Spleen (tissue), 11 donors: ENCODE results near the gene SPTAN1. TPM values are rescaled to one million over a fixed set of nuclear protein-coding genes. Genes with fewer than 3 reads are reported as not detected.

Experiments used
- DNase-seq: peaks from one replicate; pipeline ENCODE4 v3.0.0-alpha.2; 2020
- H3K27ac ChIP-seq, 8 donors: fragments of 200-600 bp; sonication (generic) in 7 of 8; 1 replicate in 4 of 8; 2 replicates in 4 of 8; pipeline versions ENCODE4 v1.5.0 to v1.8.0; 2016 to 2021; ENCODE audit warnings: inconsistent platforms in 4 of 8, mild to moderate bottlenecking in 4 of 8, moderate library complexity in 1 of 8
- H3K27me3 ChIP-seq, 7 donors: fragments of 200-600 bp; sonication (generic) in 6 of 7; replicated peaks in 1 of 7; 1 replicate in 4 of 7; 2 replicates in 3 of 7; pipeline versions ENCODE4 v1.5.0 to v1.8.0; 2016 to 2021; ENCODE audit warnings: inconsistent platforms in 3 of 7, mild to moderate bottlenecking in 1 of 7
- H3K36me3 ChIP-seq, 6 donors: fragments of 200-600 bp; sonication (generic) in 5 of 6; 1 replicate in 4 of 6; 2 replicates in 2 of 6; pipeline versions ENCODE4 v1.5.0 to v1.8.0; 2016 to 2021; ENCODE audit warnings: inconsistent platforms in 2 of 6
- H3K4me1 ChIP-seq, 6 donors: fragments of 200-600 bp; sonication (generic) in 5 of 6; 1 replicate in 3 of 6; 2 replicates in 3 of 6; pipeline versions ENCODE4 v1.5.0 to v1.8.0; 2016 to 2021; ENCODE audit warnings: inconsistent platforms in 3 of 6
- H3K4me3 ChIP-seq, 8 donors: fragments of 200-600 bp; sonication (generic) in 7 of 8; 1 replicate in 4 of 8; 2 replicates in 4 of 8; pipeline versions ENCODE4 v1.5.0 to v1.8.0; 2016 to 2021; ENCODE audit warnings: inconsistent platforms in 4 of 8, mild to moderate bottlenecking in 4 of 8, moderate library complexity in 2 of 8
- H3K9me3 ChIP-seq, 8 donors: fragments of 200-600 bp; sonication (generic) in 7 of 8; 1 replicate in 4 of 8; 2 replicates in 4 of 8; pipeline versions ENCODE4 v1.5.0 to v1.8.0; 2016 to 2021; ENCODE audit warnings: inconsistent platforms in 4 of 8
- CTCF ChIP-seq, 11 experiments: fragments of 200-600 bp in 7 of 11; fragments of 450-650 bp in 4 of 11; sonication (generic) in 4 of 11; IDR thresholded peaks in 8 of 11; conservative IDR thresholded peaks in 3 of 11; 1 replicate in 7 of 11; 2 replicates in 4 of 11; pipeline versions ENCODE4 v1.4.0 to v1.8.0; 2016 to 2021; ENCODE audit warnings: antibody characterized with exemption in 11 of 11, inconsistent platforms in 4 of 11, mild to moderate bottlenecking in 1 of 11
- POLR2A ChIP-seq, 3 donors: fragments of 450-650 bp; IDR thresholded peaks; one replicate each; pipeline ENCODE4 v1.5.1; 2017; ENCODE audit warnings: antibody characterized with exemption in 3 of 3, mild to moderate bottlenecking in 1 of 3
- POLR2AphosphoS5 ChIP-seq, 3 donors: sonication (generic); formaldehyde crosslinking; IDR thresholded peaks; one replicate each; pipeline ENCODE4 v1.5.1; 2017; ENCODE audit warnings: antibody characterized with exemption in 3 of 3
- WGBS, 5 donors: extraction: QIAGEN DNeasy Blood & Tissue Kit in 3 of 5; methylation state at CpG; one replicate each; pipeline versions ENCODE4 v1.1.5 to v1.1.7; 2013 to 2018; 5-methylcytosine and 5-hydroxymethylcytosine counted together
- intact Hi-C: fragments of 100-400 bp; cut with DNase I; formaldehyde crosslinking; loops from one replicate; pipeline ENCODE4 v1.15.0; 2023; ENCODE audit warnings: low total_unique reads
- polyA plus RNA-seq, 3 donors: library from polyadenylated mRNA; stranded (reverse); fragments of 200-250 nt; gene quantifications; one replicate each; pipeline ENCODE4 v1.2.1, GENCODE V29; 2013
- total RNA-seq, 7 donors: library from RNA; depleted of rRNA in 3 of 7; stranded (reverse); fragments of >200 nt in 3 of 7; fragmentation: NEBNext Ultra II Directional in 4 of 7; extraction: Animal tissue kit (Norgen Biotek cat#: 25700) in 4 of 7; gene quantifications; one replicate each; pipeline versions ENCODE4 v1.1.0 to v1.2.1, GENCODE V29; 2016 to 2021
- donor health status: healthy with polysubstance abuse.
- donor health status: DM: no; HTN: no; CAD: no; lungs with moderate emphysema.
- donor health status: DM: no; HTN: no; CAD: no.
- donor health status: Bipolar disorder and iron deficiency.
- donor health status: healthy.
- donor health status: DM: no; HTN: no; CAD: no.
- donor health status: DM: yes; HTN: yes; CAD: no.

The SPTAN1 gene
- total and polyA plus RNA-seq, 10 donors, result 83.4 to 386 (median 248) TPM

- Histone ChIP-seq H3K27me3 (no peaks in the 10 kb centered on the region), H3K27ac (peak overlapping the region; percentile 93 to 99 (median 97)), H3K36me3 (no peaks in the 10 kb centered on the region), H3K4me3 (no peak overlapping the region), H3K9me3 (no peaks in the 10 kb centered on the region), H3K4me1 (peaks cover 17 to 51% (median 43%) of the 10 kb centered on the region in 6 donors)
- intact Hi-C loops, result loop anchor here (10.0 kb wide), 1 partner anchor 45 kb away; the partner anchor contains the start of gene GLE1
- no peak for TF ChIP-seq CTCF (IDR thresholded peaks at IDR 0.05 in 8 of 11, conservative IDR thresholded peaks at IDR 0.05 in 3 of 11)
- no peak for TF ChIP-seq POLR2A (IDR thresholded peaks at IDR 0.05)
- no peak for TF ChIP-seq POLR2AphosphoS5 (IDR thresholded peaks at IDR 0.05)
- WGBS, 5 donors, result 68 to 84% (median 73%) methylated on average over 2 of the region's 2 CpGs
- DNase-seq, result no peak
These were observed 2.2 kb upstream of the SPTAN1 start for GRCh38 chr9:128550226-128550625.

- TF ChIP-seq POLR2A (IDR thresholded peaks at IDR 0.05) (no peak), POLR2AphosphoS5 (IDR thresholded peaks at IDR 0.05) (no peak), CTCF (IDR thresholded peaks at IDR 0.05 in 8 of 11, conservative IDR thresholded peaks at IDR 0.05 in 3 of 11) (no peak)
- no peaks in the 10 kb centered on the region for H3K9me3 ChIP-seq
- intact Hi-C loops, result loop anchor here (10.0 kb wide), 1 partner anchor 46 kb away; the partner anchor contains the start of gene GLE1
- H3K27ac ChIP-seq, result peak overlapping the region; percentile 93 to 99 (median 97)
- WGBS, 5 donors, result 58 to 67% (median 62%) methylated on average over 11 of the region's 11 CpGs
- no peaks in the 10 kb centered on the region for H3K27me3 ChIP-seq
- no peaks in the 10 kb centered on the region for H3K36me3 ChIP-seq
- peaks cover 24 to 59% (median 51%) of the 10 kb centered on the region in 6 donors for H3K4me1 ChIP-seq
- H3K4me3 ChIP-seq, result peak overlapping the region in 5 of 8 donors; percentile 91 to 97 (median 97)
- no peak for DNase-seq
These were observed 1.4 kb upstream of the SPTAN1 start for GRCh38 chr9:128550770-128551656.

GRCh38 chr9:128551657-128552152 lies 682 bp upstream of the SPTAN1 start:
- intact Hi-C loops, result loop anchor here (10.0 kb wide), 1 partner anchor 47 kb away; the partner anchor contains the start of gene GLE1
- Histone ChIP-seq H3K27me3 (no peaks in the 10 kb centered on the region), H3K4me1 (peaks cover 31 to 66% (median 58%) of the 10 kb centered on the region in 6 donors), H3K36me3 (no peaks in the 10 kb centered on the region), H3K4me3 (peak overlapping the region; percentile 69 to 97 (median 92)), H3K9me3 (no peaks in the 10 kb centered on the region), H3K27ac (peak overlapping the region; percentile 93 to 99 (median 97))
- no peak for DNase-seq
- 2 to 6% (median 4%) methylated on average over 14 to 22 of the region's 22 CpGs for WGBS, 5 donors
- no peak for TF ChIP-seq POLR2A (IDR thresholded peaks at IDR 0.05)
- peak in 1 of 3 donors; percentile 82 for TF ChIP-seq POLR2AphosphoS5 (IDR thresholded peaks at IDR 0.05)

- WGBS, 5 donors, result 0 to 1% (median 1%) methylated on average over 26 to 59 of the region's 59 CpGs
- intact Hi-C loops, result loop anchor here (10.0 kb wide), 1 partner anchor 48 kb away; the partner anchor contains the start of gene GLE1
- DNase-seq, result peak; percentile 92
- no peak for TF ChIP-seq POLR2AphosphoS5 (IDR thresholded peaks at IDR 0.05)
- TF ChIP-seq CTCF (IDR thresholded peaks at IDR 0.05 in 8 of 11, conservative IDR thresholded peaks at IDR 0.05 in 3 of 11), result no peak
- no peak for TF ChIP-seq POLR2A (IDR thresholded peaks at IDR 0.05)
- Histone ChIP-seq H3K4me3 (peak overlapping the region; percentile 84 to 97 (median 92)), H3K27ac (peak overlapping the region; percentile 93 to 99 (median 97)), H3K9me3 (no peaks in the 10 kb centered on the region), H3K27me3 (no peaks in the 10 kb centered on the region), H3K36me3 (no peaks in the 10 kb centered on the region), H3K4me1 (peaks cover 33 to 78% (median 67%) of the 10 kb centered on the region in 6 donors)
These were observed 505 bp downstream of the SPTAN1 start for GRCh38 chr9:128552744-128553440.
